ENCODE measurements around the gene EHD2.

DNA sequence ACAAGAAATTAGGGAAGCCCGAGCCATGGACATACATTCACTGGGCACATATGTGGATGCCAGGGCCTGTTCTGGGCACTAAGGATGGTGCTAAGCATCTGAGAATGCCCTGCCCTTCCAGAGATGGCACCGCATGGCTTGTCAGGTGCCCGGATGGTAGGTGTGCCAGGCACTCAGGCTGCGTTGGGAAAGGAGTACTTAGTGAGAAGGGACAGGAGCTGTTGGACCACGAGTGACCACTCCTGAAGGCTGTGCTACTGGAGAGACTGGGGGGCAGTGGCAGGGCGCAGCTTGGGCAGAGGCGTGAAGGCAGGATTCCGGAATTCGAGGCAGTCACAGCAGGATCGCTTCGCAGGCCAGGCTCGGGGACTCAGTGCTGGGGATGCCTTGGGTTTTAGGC is 38.0 kb upstream of the EHD2 start:
- TF ChIP-seq YY1 (IDR thresholded peaks at IDR 0.05; ENCODE audit: insufficient read depth, insufficient read length) (no peak), ZNF274 (IDR thresholded peaks at IDR 0.05; ENCODE audit: low read depth, low read length) (no peak)
